K562 (cell line): ENCODE results near the gene PTPRU. TPM values are rescaled to one million over a fixed set of nuclear protein-coding genes. Genes with fewer than 3 reads are reported as not detected.

ENCODE experiments used
- ATAC-seq: fragments of 200-7000 bp; cut with Tn5 transposase; 3 replicates; pipeline ENCODE4 v1.9.1; 2020; ENCODE audit warnings: moderate library complexity
- BruUV-seq: library from RNA; stranded (reverse); fragments of 400-500 nt; replicated peaks from 2 replicates; lab custom pipeline; 2021; lab: Mats Ljungman, UMichigan
- CTCF ChIA-PET: fragments of 300-600 bp; formaldehyde crosslinking; extraction: SDS; loops from one replicate; lab custom pipeline; 2021; ENCODE audit warnings: low intra/inter-chr PET ratio; lab: Yijun Ruan, JAX
- POLR2A ChIA-PET: fragments of 300-600, 350-650 bp; sonication (Branson Sonifier 250); formaldehyde crosslinking; extraction: SDS; loops from one replicate; lab custom pipeline; 2021; ENCODE audit warnings: antibody characterized with exemption, inconsistent platforms; lab: Yijun Ruan, JAX
- DNase-seq, 4 experiments: peaks; one replicate each; pipeline versions ENCODE4 v3.0.0 to v3.0.0-alpha.2; 2011 to 2018; ENCODE audit warnings: low spot score in 3 of 4, mixed read lengths in 3 of 4; ENCODE audit errors: extremely low read depth in 1 of 4
- FAIRE-seq: peaks from 2 replicates; lab custom pipeline; 2011; peaks lifted over from hg19 to GRCh38; lab: Jason Lieb, UNC
- H2AFZ ChIP-seq: 2 replicates; pipeline ENCODE4 v1.6.0; 2011; ENCODE audit warnings: low read depth, low read length, control low read depth, inconsistent platforms
- H3K27ac ChIP-seq: fragments of 200-600 bp; 3 replicates; pipeline ENCODE4 v1.8.0; 2011; ENCODE audit warnings: low read depth, mild to moderate bottlenecking, control low read depth, inconsistent platforms, low read length, moderate library complexity, mixed read lengths; ENCODE audit errors: extremely low read depth
- H3K27me3 ChIP-seq, 2 experiments: fragments of 300-600 bp in 1 of 2; 2 replicates in 1 of 2; 3 replicates in 1 of 2; pipeline versions ENCODE4 v1.6.0 to v1.8.0; 2011; ENCODE audit warnings: inconsistent platforms in 2 of 2, low read length in 2 of 2, mild to moderate bottlenecking in 1 of 2, mixed read lengths in 1 of 2, moderate library complexity in 1 of 2; ENCODE audit not compliant: control insufficient read depth in 2 of 2, insufficient read depth in 2 of 2
- H3K36me3 ChIP-seq: fragments of 300-600 bp; 3 replicates; pipeline ENCODE4 v1.8.0; 2011; ENCODE audit warnings: mild to moderate bottlenecking, low read length, inconsistent platforms; ENCODE audit not compliant: control insufficient read depth, insufficient read depth
- H3K4me1 ChIP-seq, 2 experiments: fragments of 200-600 bp in 1 of 2; replicated peaks in 1 of 2; 2 replicates in 1 of 2; 3 replicates in 1 of 2; pipeline versions ENCODE4 v1.5.1 to v1.8.0; 2011; ENCODE audit warnings: inconsistent platforms in 2 of 2, low read length in 2 of 2, mild to moderate bottlenecking in 1 of 2, mixed read lengths in 1 of 2, moderate library complexity in 1 of 2; ENCODE audit not compliant: control insufficient read depth in 2 of 2, insufficient read depth in 2 of 2
- H3K4me2 ChIP-seq: 2 replicates; pipeline ENCODE4 v1.6.1; 2011; ENCODE audit warnings: low read length, control low read depth, inconsistent platforms, mixed read lengths; ENCODE audit not compliant: insufficient read depth
- H3K4me3 ChIP-seq: fragments of 200-600 bp; sonication (generic), shearing (Covaris generic); 2 replicates; pipeline ENCODE4 v1.5.1; 2016; ENCODE audit warnings: control low read depth, inconsistent platforms
- H3K79me2 ChIP-seq: fragments of 200-600 bp; 3 replicates; pipeline ENCODE4 v1.8.0; 2011; ENCODE audit warnings: low read length, inconsistent platforms; ENCODE audit not compliant: control insufficient read depth, insufficient read depth
- H3K9ac ChIP-seq, 2 experiments: 2 replicates each; pipeline versions ENCODE4 v1.6.0 to v1.6.1; 2011; ENCODE audit warnings: low read depth in 2 of 2, low read length in 2 of 2, control low read depth in 1 of 2, inconsistent platforms in 1 of 2, mild to moderate bottlenecking in 1 of 2, mixed read lengths in 1 of 2; ENCODE audit not compliant: insufficient read depth in 1 of 2
- H3K9me1 ChIP-seq: one replicate; pipeline ENCODE4 v1.6.0; 2011; ENCODE audit warnings: inconsistent platforms, mild to moderate bottlenecking, low read length, moderate library complexity; ENCODE audit not compliant: control insufficient read depth, insufficient read depth
- H3K9me3 ChIP-seq: replicated peaks from 2 replicates; pipeline ENCODE4 v1.5.1; 2011; ENCODE audit warnings: low read depth, low read length, inconsistent platforms; ENCODE audit not compliant: control insufficient read depth, insufficient read depth
- H4K20me1 ChIP-seq: replicated peaks from 2 replicates; pipeline ENCODE4 v1.6.1; 2011; ENCODE audit warnings: low read length, inconsistent platforms, mixed read lengths; ENCODE audit not compliant: control insufficient read depth, insufficient read depth
- JUND ChIP-seq, 2 experiments: IDR thresholded peaks; 2 replicates in 1 of 2; 3 replicates in 1 of 2; pipeline ENCODE4 v1.6.1; 2011; ENCODE audit warnings: borderline replicate concordance in 2 of 2, low read depth in 2 of 2, low read length in 2 of 2, improper control_type of control experiment in 1 of 2, missing biosample characterization in 1 of 2, missing genetic modification characterization in 1 of 2, missing genetic modification reagents in 1 of 2
- NFYB ChIP-seq: IDR thresholded peaks from 2 replicates; pipeline ENCODE4 v1.6.1; 2011; ENCODE audit warnings: mild to moderate bottlenecking, moderate library complexity; ENCODE audit not compliant: insufficient read length; ENCODE audit errors: extremely low read depth
- RFX1 ChIP-seq: fragments of 450-650 bp; IDR thresholded peaks from 2 replicates; pipeline ENCODE4 v1.6.1; 2016; ENCODE audit warnings: mild to moderate bottlenecking, moderate library complexity
- TGIF2 ChIP-seq: sonication (generic); formaldehyde crosslinking; IDR thresholded peaks from 2 replicates; pipeline ENCODE4 v1.8.1; 2022; ENCODE audit warnings: mild to moderate bottlenecking, missing genetic modification reagents, moderate library complexity
- ZKSCAN3 ChIP-seq: fragments of 250-450 bp; sonication (Bioruptor Pico); IDR thresholded peaks from 2 replicates; pipeline ENCODE4 v1.4.0; 2020
- ZNF134 ChIP-seq: fragments of 250-450 bp; sonication (Bioruptor Pico); conservative IDR thresholded peaks from 2 replicates; pipeline ENCODE4 v1.4.0; 2020
- ZNF449 ChIP-seq: fragments of 250-450 bp; sonication (Bioruptor Pico); IDR thresholded peaks from 2 replicates; pipeline ENCODE4 v1.8.0; 2022; ENCODE audit warnings: moderate library complexity, mild to moderate bottlenecking, inconsistent platforms
- WGBS: fragments of 100-300 bp; shearing (Covaris generic); methylation state at CpG from one replicate; pipeline ENCODE4 v1.1.6; 2016; ENCODE audit warnings: low coverage, mixed read lengths; ENCODE audit not compliant: insufficient coverage; ENCODE audit errors: missing lambda C conversion rate; 5-methylcytosine and 5-hydroxymethylcytosine counted together
- in situ Hi-C: fragments of 300-500 bp; cut with MboI; formaldehyde crosslinking; loops from 4 replicates; pipeline ENCODE4 v1.15.0; 2018; ENCODE audit warnings: inconsistent platforms, mixed read lengths
- intact Hi-C: fragments of 100-400 bp; cut with micrococcal nuclease; formaldehyde crosslinking; loops from 2 replicates; pipeline ENCODE4 v1.14.2; 2022
- polyA plus RNA-seq, 8 experiments: library from polyadenylated mRNA; depleted of rRNA in 4 of 8; stranded (reverse) in 5 of 8; unstranded in 3 of 8; fragments of >200 nt; fragmentation: Nextera tagmentation in 2 of 8; fragmentation: Illumina TruSeq in 1 of 8; extraction: Ambion mirVana in 2 of 8; extraction: Trizol in 1 of 8; gene quantifications; 2 replicates each; pipeline versions ENCODE4 v1.2.1 to v1.2.3, GENCODE V29; 2011 to 2014; ENCODE audit warnings: inconsistent platforms in 1 of 8, missing spikeins in 1 of 8
- total RNA-seq, 7 experiments: library from RNA; depleted of rRNA in 6 of 7; stranded (reverse); fragments of >200 nt in 6 of 7; fragmentation: Illumina TruSeq in 2 of 7; extraction: Trizol in 2 of 7; gene quantifications; 2 replicates each; pipeline versions ENCODE4 v1.2.1 to v1.2.3, GENCODE V29; 2011 to 2021; ENCODE audit warnings: low replicate concordance in 1 of 7
- TF ChIP-seq, protein P1 (sequence below): sonication (generic); formaldehyde crosslinking; IDR thresholded peaks from 2 replicates; pipeline ENCODE4 v1.5.0; 2020; ENCODE audit warnings: missing genetic modification reagents

PTPRU gene
- total and polyA plus RNA-seq, 9 of the 15 experiments (the other 6 are each of a cell fraction or from before 2014, with no cell fraction given), result 0.01 to 2.9 (median 1.0) TPM

GRCh38 chr1:29355375-29355774 is 119.1 kb downstream of the PTPRU start:
- Histone ChIP-seq H3K9me3 (no peaks in the 10 kb centered on the region), H4K20me1 (no peaks in the 10 kb centered on the region; the same call in 1 of the 2 replicates), H3K79me2 (no peaks in the 10 kb centered on the region), H3K27ac (no peak overlapping the region), H3K9ac (no peak overlapping the region), H3K4me3 (no peak overlapping the region), H3K4me1 (peaks cover 2 to 4% of the 10 kb centered on the region in 2 experiments; a peak in 3 of 5 replicates), H3K9me1 (no peaks in the 10 kb centered on the region), H2AFZ (no peak overlapping the region), H3K27me3 (peaks cover 17 to 31% of the 10 kb centered on the region in 2 experiments), H3K4me2 (no peak overlapping the region), H3K36me3 (no peaks in the 10 kb centered on the region)
- DNase-seq (no peak), FAIRE-seq (no peak), ATAC-seq (no peak)
- in situ Hi-C loops, result no loop called here
- no TSS peak for BruUV-seq
- POLR2A ChIA-PET, result interaction anchor here (1.6 kb wide), 1 partner anchor 9 kb away, joined by 4 read pairs; no protein-coding TSS in a partner anchor
- WGBS, result 3% methylated on average over 6 of the region's 6 CpGs
- CTCF ChIA-PET, result no interaction called here
- intact Hi-C loops, result no loop called here
- TF ChIP-seq ZNF134 (CRISPR knock-in tag) (no peak), NFYB (no peak), JUND (IDR thresholded peaks at IDR 0.05; ENCODE audit: borderline replicate concordance, low read depth, low read length) (no peak), JUND (tag; IDR thresholded peaks at IDR 0.05; ENCODE audit: borderline replicate concordance, low read depth, low read length) (no peak), TGIF2 (no peak), RFX1 (peak; percentile 64), ZNF449 (CRISPR knock-in tag) (no peak), ZKSCAN3 (no peak)
- TF ChIP-seq, protein P1, sequence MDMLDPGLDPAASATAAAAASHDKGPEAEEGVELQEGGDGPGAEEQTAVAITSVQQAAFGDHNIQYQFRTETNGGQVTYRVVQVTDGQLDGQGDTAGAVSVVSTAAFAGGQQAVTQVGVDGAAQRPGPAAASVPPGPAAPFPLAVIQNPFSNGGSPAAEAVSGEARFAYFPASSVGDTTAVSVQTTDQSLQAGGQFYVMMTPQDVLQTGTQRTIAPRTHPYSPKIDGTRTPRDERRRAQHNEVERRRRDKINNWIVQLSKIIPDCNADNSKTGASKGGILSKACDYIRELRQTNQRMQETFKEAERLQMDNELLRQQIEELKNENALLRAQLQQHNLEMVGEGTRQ, result no peak
